Heart left ventricle (tissue), 16 donors: ENCODE measurements around the gene ARHGEF37. TPM values are rescaled to one million over a fixed set of nuclear protein-coding genes. Genes with fewer than 3 reads are reported as not detected.
"Not testable (repeated sequence)": the region's sequence is repeated elsewhere in the genome, so short reads cannot be mapped to it uniquely, and the experiment has no call there.

Experiments
- ATAC-seq, 4 donors: fragments of 200-7000 bp; cut with Tn5 transposase; one replicate each; pipeline ENCODE4 v1.9.1; 2020 to 2022; ENCODE audit warnings: moderate library complexity in 4 of 4, mild to moderate bottlenecking in 3 of 4, moderate number of reproducible peaks in 1 of 4
- DNase-seq, 5 donors: peaks; one replicate each; pipeline ENCODE4 v3.0.0-alpha.2; 2020
- H3K27ac ChIP-seq, 12 donors: fragments of 200-600 bp; sonication (generic) in 4 of 12; one replicate each; pipeline versions ENCODE4 v1.5.0 to v1.8.0; 2016 to 2022; ENCODE audit warnings: mild to moderate bottlenecking in 2 of 12
- H3K27me3 ChIP-seq, 9 donors: fragments of 200-600 bp; sonication (generic) in 2 of 9; one replicate each; pipeline versions ENCODE4 v1.5.1 to v1.8.0; 2016 to 2022; ENCODE audit warnings: mild to moderate bottlenecking in 3 of 9
- H3K36me3 ChIP-seq, 9 donors: fragments of 200-600 bp; sonication (generic) in 2 of 9; one replicate each; pipeline versions ENCODE4 v1.5.0 to v1.8.0; 2018 to 2022; ENCODE audit warnings: mild to moderate bottlenecking in 2 of 9
- H3K4me1 ChIP-seq, 12 donors: fragments of 200-600 bp; sonication (generic) in 4 of 12; one replicate each; pipeline versions ENCODE4 v1.5.0 to v1.8.0; 2016 to 2022; ENCODE audit warnings: mild to moderate bottlenecking in 3 of 12
- H3K4me3 ChIP-seq, 12 donors: fragments of 200-600 bp; sonication (generic) in 4 of 12; one replicate each; pipeline versions ENCODE4 v1.5.0 to v1.8.0; 2017 to 2022; ENCODE audit warnings: mild to moderate bottlenecking in 9 of 12, moderate library complexity in 4 of 12
- H3K9me3 ChIP-seq, 12 donors: fragments of 200-600 bp; sonication (generic) in 4 of 12; one replicate each; pipeline versions ENCODE4 v1.5.0 to v1.8.0; 2016 to 2022; ENCODE audit warnings: mild to moderate bottlenecking in 1 of 12
- CTCF ChIP-seq, 12 donors: fragments of 200-600 bp; sonication (generic) in 4 of 12; IDR thresholded peaks; one replicate each; pipeline versions ENCODE4 v1.5.0 to v1.8.0; 2018 to 2022; ENCODE audit warnings: antibody characterized with exemption in 12 of 12, mild to moderate bottlenecking in 5 of 12
- POLR2A ChIP-seq, 2 donors: fragments of 450-650 bp; IDR thresholded peaks; one replicate each; pipeline ENCODE4 v1.6.1; 2017; ENCODE audit warnings: antibody characterized with exemption in 2 of 2, mild to moderate bottlenecking in 2 of 2, moderate library complexity in 2 of 2
- WGBS, 4 donors: extraction: QIAGEN DNeasy Blood & Tissue Kit in 2 of 4; methylation state at CpG; one replicate each; pipeline versions ENCODE4 v1.1.5 to v1.1.7; 2013 to 2018; 5-methylcytosine and 5-hydroxymethylcytosine counted together
- intact Hi-C, 10 donors: fragments of 100-400 bp; cut with DNase I; formaldehyde crosslinking; loops; one replicate each; pipeline versions ENCODE4 v1.11.1 to v1.14.2; 2022
- polyA plus RNA-seq, 2 donors: library from polyadenylated mRNA; stranded (reverse); fragments of 200-250 nt; gene quantifications; one replicate each; pipeline ENCODE4 v1.2.3, GENCODE V29; 2013
- total RNA-seq, 9 donors: library from RNA; depleted of rRNA in 2 of 9; stranded (reverse); fragments of >200 nt in 2 of 9; fragmentation: NEBNext Ultra II Directional in 3 of 9; extraction: Animal tissue kit (Norgen Biotek cat#: 25700) in 3 of 9; gene quantifications; one replicate each; pipeline versions ENCODE4 v1.1.0 to v1.2.4, GENCODE V29; 2016 to 2023
- donor health status: ischemic (EF 13 %, LVEDD 7.1; RV severe dilation, severe dysfunction).
- donor health status: healthy with polysubstance abuse.
- donor health status: DM: no; HTN: yes; CAD: no.
- donor health status: DM: no; HTN: no; CAD: no.
- donor health status: ischemic (EF 25% LVEDD 6.9; RV normal size, moderate dysfunction).
- donor health status: ischemic (EF 25% LVEDD 5.7; RV mildly dilated, moderate dysfunction).
- donor health status: healthy.
- donor health status: DM: yes; HTN: yes; CAD: no.
- donor health status: ischemic (EF 35%, LVEDD 5.7; RV mildly dilated, moderate dysfunction).
- donor health status: nonischemic (EF 11% LVEDD 7.7; RV severe dilation, severe dysfunction).
- donor health status: DM: yes; HTN: yes; CAD: no.
- donor health status: PGD.
- donor health status: ischemic (EF 29% LVEDD 5.4; RV normal size, mild dysfunction).
- donor health status: nonischemic (EF 23%, LVEDD 6.1; RV moderate dilation, normal function).

The ARHGEF37 gene
- total and polyA plus RNA-seq, 11 donors = 8.1 to 28.5 (median 17.9) TPM

GRCh38 chr5:149586708-149587318, 5.5 kb downstream of the ARHGEF37 start:
- Histone ChIP-seq H3K4me1 (peaks cover 3 to 48% (median 37%) of the 10 kb centered on the region in 12 donors), H3K4me3 (no peak overlapping the region), H3K27me3 (no peaks in the 10 kb centered on the region), H3K27ac (peak overlapping the region in 2 of 12 donors; percentile 17 to 56), H3K36me3 (peaks cover 0 to 6% (median 0%) of the 10 kb centered on the region in 9 donors), H3K9me3 (no peaks in the 10 kb centered on the region)
- intact Hi-C loops = no loop called here
- DNase-seq (no peak), ATAC-seq (no peak)
- TF ChIP-seq CTCF (IDR thresholded peaks at IDR 0.05) (no peak), POLR2A (IDR thresholded peaks at IDR 0.05) (no peak)
- 90 to 98% (median 94%) methylated on average over 1 of the region's 1 CpG for whole genome bisulfite sequencing, 4 donors

GRCh38 chr5:149588936-149589335, 7.6 kb downstream of the ARHGEF37 start:
- no peak for DNase-seq
- intact Hi-C loops = no loop called here
- Histone ChIP-seq H3K4me3 (no peak overlapping the region), H3K4me1 (peaks cover 0 to 37% (median 18%) of the 10 kb centered on the region in 12 donors), H3K27me3 (no peaks in the 10 kb centered on the region), H3K9me3 (no peaks in the 10 kb centered on the region), H3K27ac (no peak overlapping the region), H3K36me3 (peaks cover 0 to 7% (median 0%) of the 10 kb centered on the region in 9 donors)
- TF ChIP-seq POLR2A (IDR thresholded peaks at IDR 0.05) = no peak
- no peak for TF ChIP-seq CTCF (IDR thresholded peaks at IDR 0.05)
- peak in 1 of 4 donors; percentile 47 for ATAC-seq
- 59 to 100% (median 95%) methylated on average over 1 of the region's 1 CpG for WGBS, 4 donors

- Histone ChIP-seq H3K4me1 (peaks cover 0 to 50% (median 14%) of the 10 kb centered on the region in 12 donors), H3K4me3 (no peak overlapping the region), H3K36me3 (peaks cover 0 to 10% (median 0%) of the 10 kb centered on the region in 9 donors), H3K9me3 (no peaks in the 10 kb centered on the region), H3K27ac (no peak overlapping the region), H3K27me3 (no peaks in the 10 kb centered on the region)
- TF ChIP-seq CTCF (IDR thresholded peaks at IDR 0.05) = no peak
- TF ChIP-seq POLR2A (IDR thresholded peaks at IDR 0.05) = no peak
- DNase-seq (no peak), ATAC-seq (no peak)
- intact Hi-C loops = no loop called here
- 85 to 89% (median 88%) methylated on average over 2 of the region's 2 CpGs for WGBS, 4 donors
Measured at GRCh38 chr5:149593370-149593769, 12.1 kb downstream of the ARHGEF37 start.

- Histone ChIP-seq H3K27ac (no peak overlapping the region), H3K4me3 (no peak overlapping the region), H3K4me1 (peaks cover 0 to 48% (median 14%) of the 10 kb centered on the region in 12 donors), H3K9me3 (no peaks in the 10 kb centered on the region), H3K36me3 (peaks cover 0 to 16% (median 0%) of the 10 kb centered on the region in 9 donors), H3K27me3 (no peaks in the 10 kb centered on the region)
- TF ChIP-seq POLR2A (IDR thresholded peaks at IDR 0.05) (no peak), CTCF (IDR thresholded peaks at IDR 0.05) (no peak)
- no peak for DNase-seq
- WGBS, 4 donors = 74 to 91% (median 80%) methylated on average over 5 of the region's 5 CpGs
- intact Hi-C loops = no loop called here
- no peak for ATAC-seq
Measured at GRCh38 chr5:149594206-149594895, 13.1 kb downstream of the ARHGEF37 start.

- H3K4me3 ChIP-seq, ATAC-seq, DNase-seq, H3K9me3 ChIP-seq, H3K27me3 ChIP-seq, intact Hi-C loops: not testable (repeated sequence)
- Histone ChIP-seq H3K4me1 (peaks cover 0 to 52% (median 14%) of the 10 kb centered on the region in 12 donors), H3K36me3 (peaks cover 0 to 22% (median 0%) of the 10 kb centered on the region in 9 donors), H3K27ac (peak overlapping the region in 1 of 12 donors; percentile 0)
- 89 to 96% (median 90%) methylated on average over 3 of the region's 3 CpGs for WGBS, 4 donors
Measured at GRCh38 chr5:149595105-149595504, 13.8 kb downstream of the ARHGEF37 start.
